Omental fat pad (tissue), 4 donors: ENCODE data around the gene ST7L. TPM values are rescaled to one million over a fixed set of nuclear protein-coding genes. Genes with fewer than 3 reads are reported as not detected.
"Not testable (repeated sequence)": the region's sequence is repeated elsewhere in the genome, so short reads cannot be mapped to it uniquely, and the experiment has no call there.

ENCODE experiments used
- ATAC-seq: fragments of 150-250 bp; one replicate; pipeline ENCODE4 v1.9.1; 2016; ENCODE audit warnings: mild to moderate bottlenecking, moderate library complexity; ENCODE audit not compliant: low FRiP score
- DNase-seq: peaks from one replicate; pipeline ENCODE4 v3.0.0-alpha.2; 2019; ENCODE audit warnings: low spot score
- CTCF ChIP-seq, 3 donors: fragments of 450-650 bp; IDR thresholded peaks; one replicate each; pipeline ENCODE4 v1.5.1; 2016 to 2017; ENCODE audit warnings: antibody characterized with exemption in 3 of 3, mild to moderate bottlenecking in 3 of 3, moderate library complexity in 2 of 3
- total RNA-seq, 4 donors: library from RNA; depleted of rRNA; stranded (reverse); fragments of >200 nt; gene quantifications; one replicate each; pipeline ENCODE4 v1.1.0, GENCODE V29; 2016

ST7L gene
- total RNA-seq, 4 donors from 2014 or later: 19.4 to 29.2 (median 28.2) TPM

GRCh38 chr1:112628516-112628915 lies 9.6 kb upstream of the ST7L start:
- no peak for ATAC-seq
- TF ChIP-seq CTCF (IDR thresholded peaks at IDR 0.05): no peak
- DNase-seq: no peak

- no peak for ATAC-seq
- DNase-seq: no peak
- TF ChIP-seq CTCF (IDR thresholded peaks at IDR 0.05): no peak
Measured at GRCh38 chr1:112626887-112627286, 7.9 kb upstream of the ST7L start.

GRCh38 chr1:112626193-112626592 lies 7.3 kb upstream of the ST7L start:
- ATAC-seq: no peak
- DNase-seq: no peak
- TF ChIP-seq CTCF (IDR thresholded peaks at IDR 0.05): no peak

- ATAC-seq: no peak
- DNase-seq: no peak
- TF ChIP-seq CTCF (IDR thresholded peaks at IDR 0.05): no peak
Measured at GRCh38 chr1:112625696-112626095, 6.8 kb upstream of the ST7L start.

- not testable (repeated sequence) for DNase-seq, ATAC-seq
Measured at GRCh38 chr1:112624493-112624892, 5.6 kb upstream of the ST7L start.

GRCh38 chr1:112620377-112620695 lies 1.4 kb upstream of the ST7L start:
- ATAC-seq (no peak), DNase-seq (no peak)
- TF ChIP-seq CTCF (IDR thresholded peaks at IDR 0.05): no peak

GRCh38 chr1:112619518-112620376 lies 806 bp upstream of the ST7L start, which contains the start of gene CAPZA1:
CAPZA1 (plus strand) TSS chr1:112619832; CDS start chr1:112619845, 13 bp downstream.
- no peak for TF ChIP-seq CTCF (IDR thresholded peaks at IDR 0.05)
- peak; percentile 94 for ATAC-seq

More at GRCh38 chr1:112619518-112620376, 806 bp upstream of the ST7L start, which contains the start of gene CAPZA1:
- DNase-seq: peak; percentile 73
